ENCODE data around the gene DPY19L1.
A peak's percentile ranks its signal among the peaks of the same experiment; 100 is the strongest.
"Not testable (repeated sequence)": the region's sequence is repeated elsewhere in the genome, so short reads cannot be mapped to it uniquely, and the experiment has no call there.

DPY19L1 gene

GRCh38 chr7:34988442-34989125, 48.7 kb downstream of the DPY19L1 start:
- DNase-seq (ENCODE audit: low read depth), result not testable (repeated sequence)

- not testable (repeated sequence) for DNase-seq (ENCODE audit: low read depth)
Observed at GRCh38 chr7:34985155-34985554, 52.1 kb downstream of the DPY19L1 start.

GRCh38 chr7:34984140-34984539, 53.1 kb downstream of the DPY19L1 start:
- not testable (repeated sequence) for DNase-seq (ENCODE audit: low read depth)

GRCh38 chr7:34982371-34983019, 54.8 kb downstream of the DPY19L1 start:
- DNase-seq (ENCODE audit: low read depth), result no peak

- DNase-seq (ENCODE audit: low read depth), result not testable (repeated sequence)
Observed at GRCh38 chr7:34979124-34979523, 58.2 kb downstream of the DPY19L1 start.

- no peak for DNase-seq (ENCODE audit: low read depth)
Observed at GRCh38 chr7:34973400-34973760, 63.9 kb downstream of the DPY19L1 start.

GRCh38 chr7:34972739-34973399, 64.4 kb downstream of the DPY19L1 start:
- not testable (repeated sequence) for DNase-seq (ENCODE audit: low read depth)

- DNase-seq (ENCODE audit: low read depth), result not testable (repeated sequence)
Observed at GRCh38 chr7:34967818-34968217, 69.5 kb downstream of the DPY19L1 start.

GRCh38 chr7:34966504-34966903, 70.8 kb downstream of the DPY19L1 start:
- DNase-seq (ENCODE audit: low read depth), result not testable (repeated sequence)

GRCh38 chr7:34958021-34958420, 79.3 kb downstream of the DPY19L1 start:
- no peak for DNase-seq (ENCODE audit: low read depth)

GRCh38 chr7:34952822-34953221, 84.5 kb downstream of the DPY19L1 start:
- no peak for DNase-seq (ENCODE audit: low read depth)

- no peak for DNase-seq (ENCODE audit: low read depth)
Observed at GRCh38 chr7:34949361-34949760, 87.9 kb downstream of the DPY19L1 start.

- not testable (repeated sequence) for DNase-seq (ENCODE audit: low read depth)
Observed at GRCh38 chr7:34947427-34947826, 89.9 kb downstream of the DPY19L1 start.

- no peak for DNase-seq (ENCODE audit: low read depth)
Observed at GRCh38 chr7:34946486-34946885, 90.8 kb downstream of the DPY19L1 start.

GRCh38 chr7:34945894-34946477, 91.3 kb downstream of the DPY19L1 start:
- not testable (repeated sequence) for DNase-seq (ENCODE audit: low read depth)

GRCh38 chr7:34939175-34939574, 98.1 kb downstream of the DPY19L1 start:
- DNase-seq (ENCODE audit: low read depth), result no peak

- DNase-seq (ENCODE audit: low read depth), result not testable (repeated sequence)
Observed at GRCh38 chr7:34935735-34936165, 101.5 kb downstream of the DPY19L1 start.

- DNase-seq (ENCODE audit: low read depth), result no peak
Observed at GRCh38 chr7:34931739-34932138, 105.5 kb downstream of the DPY19L1 start.

- DNase-seq (ENCODE audit: low read depth), result not testable (repeated sequence)
Observed at GRCh38 chr7:34929783-34930182, 107.5 kb downstream of the DPY19L1 start.

- no peak for DNase-seq (ENCODE audit: low read depth)
Observed at GRCh38 chr7:34928560-34928959, 108.7 kb downstream of the DPY19L1 start.

- peak; percentile 14 for DNase-seq (ENCODE audit: low read depth)
Observed at GRCh38 chr7:34928052-34928451, 109.2 kb downstream of the DPY19L1 start.

GRCh38 chr7:34920470-34920869, 116.8 kb downstream of the DPY19L1 start:
- not testable (repeated sequence) for DNase-seq (ENCODE audit: low read depth)

- DNase-seq (ENCODE audit: low read depth), result not testable (repeated sequence)
Observed at GRCh38 chr7:34919038-34919437, 118.2 kb downstream of the DPY19L1 start.

Measured in stimulated activated CD8-positive, alpha-beta memory T cell treated with anti-CD3 and anti-CD28 coated beads, Interleukin-15, amount 100 ng/mL, for 1 hour (primary cell).